ENCODE measurements around the gene DNM3.

- TF ChIP-seq CTCF (IDR thresholded peaks at IDR 0.05; ENCODE audit: low read length) (no peak), EZH2 (IDR thresholded peaks at IDR 0.05; ENCODE audit: borderline replicate concordance, low read length) (no peak)
Measured at GRCh38 chr1:172185211-172185610, 343.9 kb downstream of the DNM3 start.

Data from OCI-LY1 (cell line).